ENCODE data around the gene STK24.

- TF ChIP-seq ZC3H10 (CRISPR knock-in tag; IDR thresholded peaks at IDR 0.05), result no peak
- TF ChIP-seq CSDC2 (CRISPR knock-in tag; IDR thresholded peaks at IDR 0.05), result no peak
- TF ChIP-seq ZFP30 (CRISPR knock-in tag; IDR thresholded peaks at IDR 0.05), result no peak
- TF ChIP-seq, protein P1, sequence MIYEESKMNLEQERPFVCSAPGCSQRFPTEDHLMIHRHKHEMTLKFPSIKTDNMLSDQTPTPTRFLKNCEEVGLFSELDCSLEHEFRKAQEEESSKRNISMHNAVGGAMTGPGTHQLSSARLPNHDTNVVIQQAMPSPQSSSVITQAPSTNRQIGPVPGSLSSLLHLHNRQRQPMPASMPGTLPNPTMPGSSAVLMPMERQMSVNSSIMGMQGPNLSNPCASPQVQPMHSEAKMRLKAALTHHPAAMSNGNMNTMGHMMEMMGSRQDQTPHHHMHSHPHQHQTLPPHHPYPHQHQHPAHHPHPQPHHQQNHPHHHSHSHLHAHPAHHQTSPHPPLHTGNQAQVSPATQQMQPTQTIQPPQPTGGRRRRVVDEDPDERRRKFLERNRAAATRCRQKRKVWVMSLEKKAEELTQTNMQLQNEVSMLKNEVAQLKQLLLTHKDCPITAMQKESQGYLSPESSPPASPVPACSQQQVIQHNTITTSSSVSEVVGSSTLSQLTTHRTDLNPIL (CRISPR knock-in tag; IDR thresholded peaks at IDR 0.05; ENCODE audit: low read depth), result no peak
- no peak for TF ChIP-seq ZFP3 (CRISPR knock-in tag; IDR thresholded peaks at IDR 0.05)
- TF ChIP-seq, protein P2, sequence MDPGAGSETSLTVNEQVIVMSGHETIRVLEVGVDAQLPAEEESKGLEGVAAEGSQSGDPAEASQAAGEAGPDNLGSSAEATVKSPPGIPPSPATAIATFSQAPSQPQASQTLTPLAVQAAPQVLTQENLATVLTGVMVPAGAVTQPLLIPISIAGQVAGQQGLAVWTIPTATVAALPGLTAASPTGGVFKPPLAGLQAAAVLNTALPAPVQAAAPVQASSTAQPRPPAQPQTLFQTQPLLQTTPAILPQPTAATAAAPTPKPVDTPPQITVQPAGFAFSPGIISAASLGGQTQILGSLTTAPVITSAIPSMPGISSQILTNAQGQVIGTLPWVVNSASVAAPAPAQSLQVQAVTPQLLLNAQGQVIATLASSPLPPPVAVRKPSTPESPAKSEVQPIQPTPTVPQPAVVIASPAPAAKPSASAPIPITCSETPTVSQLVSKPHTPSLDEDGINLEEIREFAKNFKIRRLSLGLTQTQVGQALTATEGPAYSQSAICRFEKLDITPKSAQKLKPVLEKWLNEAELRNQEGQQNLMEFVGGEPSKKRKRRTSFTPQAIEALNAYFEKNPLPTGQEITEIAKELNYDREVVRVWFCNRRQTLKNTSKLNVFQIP (CRISPR knock-in tag; IDR thresholded peaks at IDR 0.05; ENCODE audit: borderline replicate concordance, low read depth), result no peak
- TF ChIP-seq PATZ1 (CRISPR knock-in tag; IDR thresholded peaks at IDR 0.05; ENCODE audit: borderline replicate concordance), result no peak
- TF ChIP-seq GLIS3 (CRISPR knock-in tag; IDR thresholded peaks at IDR 0.05), result no peak
- no peak for TF ChIP-seq SNAI2 (CRISPR knock-in tag; IDR thresholded peaks at IDR 0.05)
- TF ChIP-seq TOX (CRISPR knock-in tag; IDR thresholded peaks at IDR 0.05; ENCODE audit: borderline replicate concordance), result no peak
- TF ChIP-seq ARNTL (CRISPR knock-in tag; IDR thresholded peaks at IDR 0.05; ENCODE audit: borderline replicate concordance, low read depth), result no peak
- TF ChIP-seq, protein P3, sequence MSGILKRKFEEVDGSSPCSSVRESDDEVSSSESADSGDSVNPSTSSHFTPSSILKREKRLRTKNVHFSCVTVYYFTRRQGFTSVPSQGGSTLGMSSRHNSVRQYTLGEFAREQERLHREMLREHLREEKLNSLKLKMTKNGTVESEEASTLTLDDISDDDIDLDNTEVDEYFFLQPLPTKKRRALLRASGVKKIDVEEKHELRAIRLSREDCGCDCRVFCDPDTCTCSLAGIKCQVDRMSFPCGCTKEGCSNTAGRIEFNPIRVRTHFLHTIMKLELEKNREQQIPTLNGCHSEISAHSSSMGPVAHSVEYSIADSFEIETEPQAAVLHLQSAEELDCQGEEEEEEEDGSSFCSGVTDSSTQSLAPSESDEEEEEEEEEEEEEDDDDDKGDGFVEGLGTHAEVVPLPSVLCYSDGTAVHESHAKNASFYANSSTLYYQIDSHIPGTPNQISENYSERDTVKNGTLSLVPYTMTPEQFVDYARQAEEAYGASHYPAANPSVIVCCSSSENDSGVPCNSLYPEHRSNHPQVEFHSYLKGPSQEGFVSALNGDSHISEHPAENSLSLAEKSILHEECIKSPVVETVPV (CRISPR knock-in tag; IDR thresholded peaks at IDR 0.05), result no peak
- no peak for TF ChIP-seq ZNF565 (CRISPR knock-in tag; conservative IDR thresholded peaks at IDR 0.05; ENCODE audit: low read depth)
- TF ChIP-seq OSR1 (CRISPR knock-in tag; IDR thresholded peaks at IDR 0.05), result no peak
Measured at GRCh38 chr13:98570929-98571372, 6.0 kb downstream of the STK24 start.
